SW 1271 (cell line): ENCODE measurements around the gene TGM2.

Source experiments
- DNase-seq, 2 experiments: peaks; one replicate each; lab custom pipeline; 2025; lab: John Stamatoyannopoulos, UW

TGM2 gene

GRCh38 chr20:38177201-38177600 lies 12.1 kb upstream of the TGM2 start:
- no peak for DNase-seq

GRCh38 chr20:38175304-38176180 lies 10.5 kb upstream of the TGM2 start:
- DNase-seq, result no peak

- DNase-seq, result peak; percentile 65 to 85
Observed at GRCh38 chr20:38173237-38174156, 8.4 kb upstream of the TGM2 start.

- DNase-seq, result peak in 1 of 2 experiments; percentile 60
Observed at GRCh38 chr20:38172408-38172807, 7.3 kb upstream of the TGM2 start.

- no peak for DNase-seq
Observed at GRCh38 chr20:38171675-38172043, 6.6 kb upstream of the TGM2 start.

- no peak for DNase-seq
Observed at GRCh38 chr20:38170826-38171674, 6.0 kb upstream of the TGM2 start.

- no peak for DNase-seq
Observed at GRCh38 chr20:38170219-38170825, 5.3 kb upstream of the TGM2 start.

- no peak for DNase-seq
Observed at GRCh38 chr20:38169636-38170193, 4.6 kb upstream of the TGM2 start.

- no peak for DNase-seq
Observed at GRCh38 chr20:38168791-38169589, 3.9 kb upstream of the TGM2 start.

- peak; percentile 97 to 98 for DNase-seq
Observed at GRCh38 chr20:38167851-38168760, 3.0 kb upstream of the TGM2 start.

- no peak for DNase-seq
Observed at GRCh38 chr20:38167328-38167850, 2.3 kb upstream of the TGM2 start.

- DNase-seq, result no peak
Observed at GRCh38 chr20:38166703-38167233, 1.7 kb upstream of the TGM2 start.

- DNase-seq, result no peak
Observed at GRCh38 chr20:38165966-38166702, 1.1 kb upstream of the TGM2 start.

- DNase-seq, result no peak
Observed at GRCh38 chr20:38164624-38165088, 414 bp downstream of the TGM2 start.

- no peak for DNase-seq
Observed at GRCh38 chr20:38164069-38164468, 1.0 kb downstream of the TGM2 start.

- DNase-seq, result no peak
Observed at GRCh38 chr20:38162878-38163875, 1.9 kb downstream of the TGM2 start.

- no peak for DNase-seq
Observed at GRCh38 chr20:38162149-38162548, 2.9 kb downstream of the TGM2 start.
